Activated naive CD8-positive, alpha-beta T cell treated with anti-CD3 and anti-CD28 coated beads, Interleukin-2, amount 10 ng/mL, durations not matched to agents 7 days and 5 days (primary cell): ENCODE data around the gene SPTB. TPM values are rescaled to one million over a fixed set of nuclear protein-coding genes. Genes with fewer than 3 reads are reported as not detected.
A peak's percentile ranks its signal among the peaks of the same experiment; 100 is the strongest.

Source experiments
- ATAC-seq: fragments of 150-1000 bp; cut with Tn5 transposase; one replicate; pipeline ENCODE4 v1.10.0; 2021; ENCODE audit warnings: low read depth, moderate library complexity
- POLR2A ChIA-PET: fragments of 350-600 bp; sonication (Branson Sonifier 250); formaldehyde crosslinking; loops from one replicate; lab custom pipeline; 2021; ENCODE audit warnings: antibody characterized with exemption; lab: Charles Lee
- DNase-seq: peaks from one replicate; pipeline ENCODE4 v3.0.0; 2021
- H3K27ac Mint-ChIP-seq: one replicate; pipeline ENCODE4 v1.8.0; 2022; ENCODE audit warnings: mild to moderate bottlenecking, mixed read lengths
- H3K27me3 Mint-ChIP-seq: one replicate; pipeline ENCODE4 v1.8.0; 2022; ENCODE audit warnings: mild to moderate bottlenecking, moderate library complexity, mixed read lengths
- H3K36me3 Mint-ChIP-seq: one replicate; pipeline ENCODE4 v1.8.0; 2021; ENCODE audit warnings: mild to moderate bottlenecking, mixed read lengths
- H3K4me1 Mint-ChIP-seq: one replicate; pipeline ENCODE4 v1.8.0; 2021; ENCODE audit warnings: mixed read lengths
- H3K4me3 Mint-ChIP-seq: one replicate; pipeline ENCODE4 v1.8.0; 2022; ENCODE audit warnings: mild to moderate bottlenecking, moderate library complexity, mixed read lengths
- H3K9me3 Mint-ChIP-seq: one replicate; pipeline ENCODE4 v1.8.0; 2021; ENCODE audit warnings: mixed read lengths
- total RNA-seq, 2 experiments: library from RNA; stranded (reverse); gene quantifications; one replicate each; pipeline ENCODE4 v1.2.3, GENCODE V29; 2021

The SPTB gene
- total RNA-seq, 2 experiments from 2014 or later = not detected

- DNase-seq (no peak), ATAC-seq (no peak)
- no peaks in the 10 kb centered on the region for H3K27me3 Mint-ChIP-seq
- no peak overlapping the region for H3K4me3 Mint-ChIP-seq
- H3K4me1 Mint-ChIP-seq = peaks cover 12% of the 10 kb centered on the region
- no peaks in the 10 kb centered on the region for H3K36me3 Mint-ChIP-seq
- POLR2A ChIA-PET = no interaction called here
- no peak overlapping the region for H3K27ac Mint-ChIP-seq
- no peaks in the 10 kb centered on the region for H3K9me3 Mint-ChIP-seq
Measured at GRCh38 chr14:64733899-64734298, 145.8 kb downstream of the SPTB start.

- no peaks in the 10 kb centered on the region for H3K27me3 Mint-ChIP-seq
- H3K36me3 Mint-ChIP-seq = no peaks in the 10 kb centered on the region
- no peak overlapping the region for H3K27ac Mint-ChIP-seq
- POLR2A ChIA-PET = no interaction called here
- no peak for DNase-seq
- ATAC-seq = no peak
- H3K9me3 Mint-ChIP-seq = no peaks in the 10 kb centered on the region
- no peak overlapping the region for H3K4me3 Mint-ChIP-seq
- H3K4me1 Mint-ChIP-seq = peaks cover 12% of the 10 kb centered on the region
Measured at GRCh38 chr14:64733321-64733720, 146.4 kb downstream of the SPTB start.

GRCh38 chr14:64732536-64733120, 147.1 kb downstream of the SPTB start:
- POLR2A ChIA-PET = no interaction called here
- H3K4me3 Mint-ChIP-seq = no peak overlapping the region
- H3K9me3 Mint-ChIP-seq = no peaks in the 10 kb centered on the region
- no peak for DNase-seq
- H3K27me3 Mint-ChIP-seq = no peaks in the 10 kb centered on the region
- no peaks in the 10 kb centered on the region for H3K36me3 Mint-ChIP-seq
- H3K27ac Mint-ChIP-seq = no peak overlapping the region
- H3K4me1 Mint-ChIP-seq = peaks cover 12% of the 10 kb centered on the region
- no peak for ATAC-seq

DNA sequence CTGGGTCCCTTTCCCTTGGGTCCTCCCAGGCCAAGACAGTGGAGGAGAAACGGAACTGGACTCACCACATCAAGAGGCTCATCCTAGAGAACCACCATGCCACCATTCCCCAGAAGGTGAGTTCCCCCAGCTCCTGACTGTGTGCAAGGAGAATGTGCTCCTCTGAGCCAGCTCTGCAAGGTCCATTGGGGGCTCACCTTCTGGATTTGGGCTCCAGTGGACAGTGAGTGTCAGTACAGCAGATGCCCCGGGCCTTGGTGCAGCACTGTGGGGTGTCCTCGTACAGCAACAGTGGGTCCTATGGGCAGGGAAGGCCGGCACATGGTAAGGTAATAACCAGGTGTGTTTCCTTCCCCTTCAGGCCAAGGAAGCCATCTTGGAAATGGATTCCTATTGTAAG, 147.6 kb downstream of the SPTB start:
- H3K4me3 Mint-ChIP-seq = no peak overlapping the region
- DNase-seq (no peak), ATAC-seq (no peak)
- no peak overlapping the region for H3K27ac Mint-ChIP-seq
- peaks cover 12% of the 10 kb centered on the region for H3K4me1 Mint-ChIP-seq
- H3K36me3 Mint-ChIP-seq = no peaks in the 10 kb centered on the region
- H3K9me3 Mint-ChIP-seq = no peaks in the 10 kb centered on the region
- H3K27me3 Mint-ChIP-seq = no peaks in the 10 kb centered on the region
- POLR2A ChIA-PET = no interaction called here

DNA sequence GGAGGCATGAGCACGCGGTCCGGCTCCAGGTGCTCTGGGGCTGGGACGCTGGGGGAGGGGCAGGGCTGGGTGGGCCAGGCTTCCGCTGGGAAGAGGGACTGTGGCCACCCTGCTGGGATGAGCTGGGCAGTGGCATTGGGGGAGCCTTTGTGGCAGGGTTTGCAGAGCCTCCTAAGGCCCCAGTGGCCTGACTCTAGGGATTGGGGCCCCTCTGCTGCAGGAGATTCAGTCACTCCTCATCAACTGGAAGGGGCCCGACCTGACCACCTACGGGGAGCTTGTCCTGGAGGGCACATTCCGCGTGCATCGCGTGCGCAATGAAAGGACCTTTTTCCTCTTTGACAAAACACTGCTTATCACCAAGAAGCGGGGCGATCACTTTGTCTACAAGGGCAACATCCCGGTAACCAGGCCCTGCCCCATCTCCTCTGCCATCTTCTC, 148.5 kb downstream of the SPTB start:
- no peak overlapping the region for H3K27ac Mint-ChIP-seq
- H3K4me3 Mint-ChIP-seq = no peak overlapping the region
- DNase-seq (no peak), ATAC-seq (no peak)
- H3K4me1 Mint-ChIP-seq = peaks cover 12% of the 10 kb centered on the region
- H3K9me3 Mint-ChIP-seq = no peaks in the 10 kb centered on the region
- no peaks in the 10 kb centered on the region for H3K36me3 Mint-ChIP-seq
- peaks cover under 1% of the 10 kb centered on the region for H3K27me3 Mint-ChIP-seq
- POLR2A ChIA-PET = no interaction called here

- DNase-seq (no peak), ATAC-seq (no peak)
- Mint-ChIP-seq H3K36me3 (no peaks in the 10 kb centered on the region), H3K9me3 (no peaks in the 10 kb centered on the region), H3K4me1 (peaks cover 12% of the 10 kb centered on the region), H3K27me3 (peaks cover 6% of the 10 kb centered on the region), H3K4me3 (no peak overlapping the region), H3K27ac (no peak overlapping the region)
- POLR2A ChIA-PET = no interaction called here
Measured at GRCh38 chr14:64730681-64731080, 149.0 kb downstream of the SPTB start.

- DNase-seq (no peak), ATAC-seq (no peak)
- Mint-ChIP-seq H3K36me3 (no peaks in the 10 kb centered on the region), H3K4me1 (peaks cover 11% of the 10 kb centered on the region), H3K4me3 (no peak overlapping the region), H3K27me3 (peaks cover 12% of the 10 kb centered on the region), H3K27ac (peak overlapping the region; percentile 32), H3K9me3 (no peaks in the 10 kb centered on the region)
- POLR2A ChIA-PET = no interaction called here
Measured at GRCh38 chr14:64730061-64730440, 149.7 kb downstream of the SPTB start.

GRCh38 chr14:64729386-64730060, 150.2 kb downstream of the SPTB start:
- DNase-seq (no peak), ATAC-seq (no peak)
- H3K27ac Mint-ChIP-seq = peak overlapping the region; percentile 32
- no peaks in the 10 kb centered on the region for H3K36me3 Mint-ChIP-seq
- H3K4me1 Mint-ChIP-seq = peaks cover 12% of the 10 kb centered on the region
- no peak overlapping the region for H3K4me3 Mint-ChIP-seq
- H3K27me3 Mint-ChIP-seq = peaks cover 15% of the 10 kb centered on the region
- POLR2A ChIA-PET = no interaction called here
- H3K9me3 Mint-ChIP-seq = no peaks in the 10 kb centered on the region

- no peaks in the 10 kb centered on the region for H3K36me3 Mint-ChIP-seq
- H3K27me3 Mint-ChIP-seq = peaks cover 21% of the 10 kb centered on the region
- peaks cover 16% of the 10 kb centered on the region for H3K4me1 Mint-ChIP-seq
- H3K4me3 Mint-ChIP-seq = no peak overlapping the region
- ATAC-seq = no peak
- H3K27ac Mint-ChIP-seq = no peak overlapping the region
- no peak for DNase-seq
- POLR2A ChIA-PET = no interaction called here
- H3K9me3 Mint-ChIP-seq = no peaks in the 10 kb centered on the region
Measured at GRCh38 chr14:64728856-64729255, 150.9 kb downstream of the SPTB start.

GRCh38 chr14:64728106-64728505, 151.6 kb downstream of the SPTB start:
- peaks cover 21% of the 10 kb centered on the region for H3K27me3 Mint-ChIP-seq
- no peak for DNase-seq
- ATAC-seq = no peak

GRCh38 chr14:64727551-64728071, 152.1 kb downstream of the SPTB start:
- H3K9me3 Mint-ChIP-seq = no peaks in the 10 kb centered on the region
- no peaks in the 10 kb centered on the region for H3K36me3 Mint-ChIP-seq
- no peak overlapping the region for H3K4me3 Mint-ChIP-seq
- H3K27me3 Mint-ChIP-seq = peaks cover 21% of the 10 kb centered on the region
- ATAC-seq (no peak), DNase-seq (no peak)
- POLR2A ChIA-PET = interaction anchor here (0.6 kb wide), 1 partner anchor 490 kb away, joined by 3 read pairs; no protein-coding TSS in a partner anchor
- H3K27ac Mint-ChIP-seq = no peak overlapping the region
- H3K4me1 Mint-ChIP-seq = peaks cover 26% of the 10 kb centered on the region

More at GRCh38 chr14:64728106-64728505, 151.6 kb downstream of the SPTB start:
- no peaks in the 10 kb centered on the region for H3K9me3 Mint-ChIP-seq
- POLR2A ChIA-PET = no interaction called here
- peaks cover 21% of the 10 kb centered on the region for H3K4me1 Mint-ChIP-seq
- H3K27ac Mint-ChIP-seq = no peak overlapping the region
- no peak overlapping the region for H3K4me3 Mint-ChIP-seq
- no peaks in the 10 kb centered on the region for H3K36me3 Mint-ChIP-seq

DNA sequence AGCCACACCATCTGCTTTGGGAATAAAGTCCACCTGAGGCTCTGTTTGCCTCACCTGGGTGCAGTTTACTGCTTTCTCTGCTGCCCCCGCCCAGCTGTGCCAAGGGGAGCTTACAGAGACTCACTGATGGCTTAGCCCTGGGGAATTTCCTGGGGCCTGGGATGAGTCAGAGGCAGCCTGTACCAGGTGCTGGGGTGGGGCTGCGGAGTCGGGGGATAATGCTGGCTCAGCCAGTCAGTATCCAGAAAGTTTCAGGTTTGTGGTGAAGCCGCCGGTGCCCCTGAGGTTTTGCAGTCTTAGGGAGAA, 153.2 kb downstream of the SPTB start:
- DNase-seq (no peak), ATAC-seq (no peak)
- H3K9me3 Mint-ChIP-seq = no peaks in the 10 kb centered on the region
- H3K4me3 Mint-ChIP-seq = no peak overlapping the region
- POLR2A ChIA-PET = interaction anchor here (1.1 kb wide), 1 partner anchor 9 kb away, joined by 3 read pairs; no protein-coding TSS in a partner anchor
- H3K4me1 Mint-ChIP-seq = peaks cover 34% of the 10 kb centered on the region
- H3K36me3 Mint-ChIP-seq = no peaks in the 10 kb centered on the region
- no peak overlapping the region for H3K27ac Mint-ChIP-seq
- H3K27me3 Mint-ChIP-seq = peaks cover 21% of the 10 kb centered on the region

DNA sequence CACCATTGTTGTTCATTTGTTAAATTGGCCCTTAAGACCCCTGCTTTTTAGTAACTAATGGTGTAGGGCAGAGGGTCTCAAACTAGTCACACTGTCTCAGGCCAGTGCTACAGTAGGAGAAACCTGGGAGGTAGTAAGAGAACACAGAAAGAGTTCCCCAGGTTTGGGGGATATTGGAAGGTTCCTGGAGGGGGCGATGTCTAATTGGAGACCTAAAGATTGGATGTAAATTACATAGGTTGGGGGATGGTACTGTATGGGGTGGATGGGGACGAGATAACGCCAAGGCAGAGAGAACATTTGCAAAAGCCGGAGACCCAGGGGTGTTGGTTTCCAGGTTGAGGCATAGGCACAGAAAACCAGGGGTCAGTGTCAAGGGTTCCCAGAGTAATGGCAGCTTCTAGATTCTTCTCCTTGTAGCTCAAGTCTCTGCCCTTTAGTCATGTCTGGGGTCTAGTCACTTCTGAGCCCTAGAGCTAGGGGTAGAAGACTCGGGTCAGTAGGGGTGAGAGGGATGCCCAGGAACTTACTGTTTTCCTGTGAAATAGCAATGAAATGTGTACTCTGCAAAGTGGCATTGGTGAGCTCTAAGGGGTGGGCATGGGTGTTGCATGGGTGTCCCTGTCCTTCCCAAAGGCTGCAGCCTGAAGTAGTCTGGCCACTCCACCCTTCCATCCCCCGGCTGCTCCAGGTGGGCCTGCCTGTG, 153.7 kb downstream of the SPTB start:
- Mint-ChIP-seq H3K36me3 (no peaks in the 10 kb centered on the region), H3K9me3 (no peaks in the 10 kb centered on the region), H3K4me1 (peaks cover 34% of the 10 kb centered on the region), H3K27ac (no peak overlapping the region), H3K27me3 (peaks cover 21% of the 10 kb centered on the region), H3K4me3 (no peak overlapping the region)
- no peak for DNase-seq
- POLR2A ChIA-PET = interaction anchor here (1.1 kb wide), 1 partner anchor 8 kb away, joined by 3 read pairs; no protein-coding TSS in a partner anchor
- ATAC-seq = no peak
